Measurements from ENCODE around the gene TMEM131L. TPM values are rescaled to one million over a fixed set of nuclear protein-coding genes. Genes with fewer than 3 reads are reported as not detected.

TMEM131L gene
- polyA plus RNA-seq, 3 donors = 25.3 to 29.6 (median 28.7) TPM

- no peak for DNase-seq (ENCODE audit: extremely low read depth in 1 of 11, low read depth in 9 of 11, low spot score in 4 of 11)
Measured at GRCh38 chr4:153512952-153513500, 46.9 kb downstream of the TMEM131L start.

GRCh38 chr4:153513596-153513995 is 47.4 kb downstream of the TMEM131L start:
- no peak for DNase-seq (ENCODE audit: extremely low read depth in 1 of 11, low read depth in 9 of 11, low spot score in 4 of 11)

DNA sequence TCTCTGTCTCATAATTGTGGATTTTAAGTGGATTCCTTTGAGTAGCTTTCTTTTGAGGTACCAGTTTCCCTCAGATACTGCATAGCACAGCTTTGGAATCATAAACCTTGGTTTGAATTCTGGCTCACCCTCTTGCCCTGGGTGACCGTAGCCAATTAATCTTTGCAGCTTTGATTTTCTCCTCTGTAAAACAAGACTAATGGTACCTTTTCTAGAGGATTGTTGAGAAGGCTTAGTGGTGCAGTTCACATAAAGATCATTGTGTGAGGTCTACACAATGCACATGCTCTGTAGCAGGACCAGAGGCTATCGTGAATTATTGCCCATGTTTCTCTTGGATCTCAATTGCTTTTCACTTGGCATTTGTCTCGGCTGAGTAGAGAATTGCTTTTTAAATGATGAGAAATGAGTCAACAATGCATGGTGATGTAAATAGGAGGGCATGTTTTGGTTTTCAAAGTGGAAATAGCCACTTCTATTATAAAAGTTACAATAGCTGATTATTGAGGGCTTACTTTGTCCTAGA is 47.9 kb downstream of the TMEM131L start:
- DNase-seq (ENCODE audit: extremely low read depth in 1 of 11, low read depth in 9 of 11, low spot score in 4 of 11) = no peak

- no peak for DNase-seq (ENCODE audit: extremely low read depth in 1 of 11, low read depth in 9 of 11, low spot score in 4 of 11)
Measured at GRCh38 chr4:153514688-153515426, 48.7 kb downstream of the TMEM131L start.

DNA sequence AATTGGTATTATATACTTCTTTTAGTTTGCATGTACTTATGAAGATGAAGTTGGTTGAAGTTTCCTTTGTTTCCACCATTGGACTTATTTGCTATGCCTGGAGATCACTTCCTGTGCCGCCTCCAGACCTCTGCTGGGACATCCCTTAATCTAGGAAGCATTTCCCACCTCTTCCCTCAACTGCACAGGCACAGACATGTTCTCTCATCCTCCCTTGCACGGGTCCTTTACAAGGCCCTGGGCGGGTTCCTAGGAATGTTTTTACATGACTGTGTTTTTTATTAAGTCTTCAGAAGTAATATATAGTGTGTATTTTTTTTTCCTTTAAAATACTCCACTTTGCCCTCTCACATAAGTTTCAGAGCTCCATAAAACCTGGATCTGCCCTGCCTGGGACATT is 51.0 kb downstream of the TMEM131L start:
- no peak for DNase-seq (ENCODE audit: extremely low read depth in 1 of 11, low read depth in 9 of 11, low spot score in 4 of 11)

- no peak for DNase-seq (ENCODE audit: extremely low read depth in 1 of 11, low read depth in 9 of 11, low spot score in 4 of 11)
Measured at GRCh38 chr4:153518001-153518400, 51.8 kb downstream of the TMEM131L start.

GRCh38 chr4:153518637-153519389 is 52.7 kb downstream of the TMEM131L start:
- DNase-seq (ENCODE audit: extremely low read depth in 1 of 11, low read depth in 9 of 11, low spot score in 4 of 11) = no peak

DNA sequence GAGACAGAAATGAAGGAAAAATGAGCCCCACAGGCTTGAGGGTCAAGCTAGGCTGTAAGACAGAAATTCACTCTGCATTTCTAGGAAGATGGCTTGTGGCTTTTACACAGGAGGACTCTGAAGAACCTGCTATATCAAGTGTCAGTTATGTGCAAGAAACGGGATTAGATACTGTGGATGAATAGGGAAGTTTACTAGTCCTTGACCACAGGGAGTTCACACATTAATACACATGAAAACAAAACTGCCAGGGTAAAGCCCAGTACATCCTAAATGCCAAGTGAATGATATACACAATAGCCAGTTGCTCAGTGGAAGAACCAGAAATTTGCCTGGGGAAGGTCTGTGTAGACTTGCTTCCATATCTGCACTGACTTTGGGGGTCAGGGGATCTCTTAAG is 53.5 kb downstream of the TMEM131L start:
- no peak for DNase-seq (ENCODE audit: extremely low read depth in 1 of 11, low read depth in 9 of 11, low spot score in 4 of 11)

DNA sequence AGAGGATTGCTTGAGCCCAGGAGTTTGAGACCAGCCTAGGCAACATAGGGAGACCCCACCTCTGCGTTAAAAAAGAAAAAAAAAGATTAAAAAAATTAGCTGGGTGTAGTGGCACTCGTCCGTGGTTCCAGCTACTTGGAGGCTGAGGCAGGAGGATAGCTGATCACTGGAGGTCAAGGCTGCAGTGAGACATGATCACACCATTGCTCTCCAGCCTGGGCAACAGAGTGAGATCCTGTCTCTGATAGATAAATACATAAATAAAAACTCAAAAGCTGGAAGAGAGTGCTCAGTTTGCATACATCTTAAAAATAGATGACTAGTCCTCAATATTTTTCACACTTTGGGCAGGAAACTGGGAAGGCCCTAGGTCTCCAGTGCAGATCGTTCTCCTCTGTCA is 54.1 kb downstream of the TMEM131L start:
- DNase-seq (ENCODE audit: extremely low read depth in 1 of 11, low read depth in 9 of 11, low spot score in 4 of 11) = no peak

- DNase-seq (ENCODE audit: extremely low read depth in 1 of 11, low read depth in 9 of 11, low spot score in 4 of 11) = no peak
Measured at GRCh38 chr4:153520801-153521329, 54.7 kb downstream of the TMEM131L start.

- no peak for DNase-seq (ENCODE audit: extremely low read depth in 1 of 11, low read depth in 9 of 11, low spot score in 4 of 11)
Measured at GRCh38 chr4:153521478-153521877, 55.3 kb downstream of the TMEM131L start.

DNA sequence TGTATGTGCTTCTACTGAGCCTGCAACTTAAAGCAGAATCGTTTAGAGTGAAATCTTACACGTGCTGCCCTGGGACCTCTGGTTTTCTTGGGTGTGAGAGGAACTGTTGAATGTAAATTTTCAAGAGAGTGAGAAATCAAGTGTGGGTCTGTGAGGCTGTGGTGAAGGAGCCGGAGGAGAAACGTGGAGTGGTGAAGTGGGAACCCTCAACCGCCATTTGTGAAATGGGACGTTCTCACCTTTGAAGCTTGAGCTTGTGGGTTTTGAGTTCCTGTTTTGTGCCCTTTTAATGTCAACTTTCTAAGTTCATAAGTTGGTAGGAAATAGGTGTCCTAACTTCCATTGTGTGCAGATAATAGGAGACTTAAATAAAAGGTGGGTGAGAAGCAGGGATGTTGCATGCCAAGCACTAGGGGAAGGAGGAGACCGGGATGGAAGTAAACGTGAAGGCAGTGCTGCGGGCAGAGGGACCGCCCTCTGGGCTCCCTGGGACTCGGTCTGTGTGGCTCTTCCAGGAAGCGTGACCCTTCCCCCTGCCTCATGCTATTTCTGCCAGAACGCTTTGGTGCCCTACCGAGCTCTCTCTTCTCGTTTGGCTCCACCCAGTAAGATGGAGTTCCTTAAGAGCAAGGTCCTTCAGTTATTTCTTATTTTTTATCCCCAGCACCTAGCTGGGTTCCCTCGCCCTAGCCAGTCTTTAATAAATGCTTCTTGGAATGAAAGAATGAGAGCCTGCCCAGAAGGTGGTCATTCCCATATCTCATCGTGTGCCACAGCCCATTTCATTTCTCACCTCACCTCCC is 56.0 kb downstream of the TMEM131L start:
- DNase-seq (ENCODE audit: extremely low read depth in 1 of 11, low read depth in 9 of 11, low spot score in 4 of 11) = no peak

- no peak for DNase-seq (ENCODE audit: extremely low read depth in 1 of 11, low read depth in 9 of 11, low spot score in 4 of 11)
Measured at GRCh38 chr4:153522802-153523094, 56.6 kb downstream of the TMEM131L start.

- no peak for DNase-seq (ENCODE audit: extremely low read depth in 1 of 11, low read depth in 9 of 11, low spot score in 4 of 11)
Measured at GRCh38 chr4:153523164-153523796, 57.1 kb downstream of the TMEM131L start.

DNA sequence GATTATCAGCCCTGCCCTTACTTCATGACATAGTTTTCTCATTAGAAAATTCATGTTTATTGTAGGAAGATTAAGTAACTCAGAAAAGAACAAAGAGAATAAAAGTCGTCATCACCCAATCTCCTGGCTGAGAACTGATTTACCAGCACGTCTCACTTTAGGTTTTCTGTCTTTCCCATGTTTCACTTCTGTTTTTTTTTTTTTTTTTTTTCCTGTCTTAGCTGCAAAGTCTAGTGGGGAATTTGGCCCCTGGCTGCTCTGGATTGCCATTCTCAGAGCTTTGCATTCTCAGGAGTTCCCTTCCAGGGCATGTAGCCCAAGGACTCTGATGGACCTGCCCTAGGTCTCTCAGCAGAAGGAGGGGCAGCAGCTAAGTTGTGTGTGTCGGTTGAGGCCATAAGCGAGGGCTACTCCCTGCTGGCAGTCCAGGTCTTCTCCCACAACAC is 57.8 kb downstream of the TMEM131L start:
- no peak for DNase-seq (ENCODE audit: extremely low read depth in 1 of 11, low read depth in 9 of 11, low spot score in 4 of 11)

DNA sequence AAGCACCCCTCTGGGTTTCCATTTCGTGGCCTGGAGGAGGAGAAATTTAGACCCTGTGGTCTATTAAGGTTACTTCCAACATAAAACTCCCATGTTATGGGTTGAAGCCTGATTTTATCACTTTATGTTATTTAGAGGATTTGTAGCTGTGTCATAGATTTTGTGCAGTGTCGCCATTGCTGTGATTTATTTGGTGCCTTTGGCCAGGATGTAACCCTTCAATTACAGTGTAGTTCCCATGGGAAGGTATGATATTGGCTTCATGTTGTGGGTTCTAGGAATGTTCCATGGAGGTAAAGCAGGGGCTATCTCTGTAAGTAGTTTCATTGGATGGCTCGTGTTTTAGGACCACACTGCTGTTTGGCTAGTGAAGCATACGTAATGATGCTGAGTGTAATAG is 58.5 kb downstream of the TMEM131L start:
- DNase-seq (ENCODE audit: extremely low read depth in 1 of 11, low read depth in 9 of 11, low spot score in 4 of 11) = no peak

GRCh38 chr4:153527690-153528089 is 61.5 kb downstream of the TMEM131L start:
- DNase-seq (ENCODE audit: extremely low read depth in 1 of 11, low read depth in 9 of 11, low spot score in 4 of 11) = no peak

- DNase-seq (ENCODE audit: extremely low read depth in 1 of 11, low read depth in 9 of 11, low spot score in 4 of 11) = no peak
Measured at GRCh38 chr4:153528705-153529485, 62.7 kb downstream of the TMEM131L start.

All from renal cortex interstitium (tissue), 11 donors.